ENCODE results near the gene JAK3.

The JAK3 gene

GRCh38 chr19:17832443-17833208 is 15.2 kb downstream of the JAK3 start:
- no peak for TF ChIP-seq SNAI2 (CRISPR knock-in tag; IDR thresholded peaks at IDR 0.05)
- no peak for ATAC-seq

- TF ChIP-seq SNAI2 (CRISPR knock-in tag; IDR thresholded peaks at IDR 0.05) (no peak), ZFP3 (CRISPR knock-in tag; IDR thresholded peaks at IDR 0.05) (no peak), ARNTL (CRISPR knock-in tag; IDR thresholded peaks at IDR 0.05; ENCODE audit: borderline replicate concordance, low read depth) (no peak), ISL1 (CRISPR knock-in tag; IDR thresholded peaks at IDR 0.05) (no peak), ZNF565 (CRISPR knock-in tag; conservative IDR thresholded peaks at IDR 0.05; ENCODE audit: low read depth) (no peak)
- no peak for ATAC-seq
Observed at GRCh38 chr19:17831419-17831888, 16.3 kb downstream of the JAK3 start.

GRCh38 chr19:17830567-17831418 is 17.0 kb downstream of the JAK3 start:
- peak; percentile 90 for ATAC-seq
- no peak for TF ChIP-seq ZC3H10 (CRISPR knock-in tag; IDR thresholded peaks at IDR 0.05)
- TF ChIP-seq ZNF70 (CRISPR knock-in tag; IDR thresholded peaks at IDR 0.05) = no peak

- ATAC-seq = peak; percentile 71
- no peak for TF ChIP-seq GLIS3 (CRISPR knock-in tag; IDR thresholded peaks at IDR 0.05)
- 0 out of 2 replicates have a peak, but pooled peaks have one; percentile 55 for TF ChIP-seq ZFP3 (CRISPR knock-in tag; IDR thresholded peaks at IDR 0.05)
- no peak for TF ChIP-seq OSR1 (CRISPR knock-in tag; IDR thresholded peaks at IDR 0.05)
- TF ChIP-seq ZNF565 (CRISPR knock-in tag; conservative IDR thresholded peaks at IDR 0.05; ENCODE audit: low read depth) = 0 out of 2 replicates have a peak, but pooled peaks have one; percentile 48
- no peak for TF ChIP-seq CSRNP3 (CRISPR knock-in tag; IDR thresholded peaks at IDR 0.05)
- TF ChIP-seq ARNTL (CRISPR knock-in tag; IDR thresholded peaks at IDR 0.05; ENCODE audit: borderline replicate concordance, low read depth) = no peak
- TF ChIP-seq PATZ1 (CRISPR knock-in tag; IDR thresholded peaks at IDR 0.05; ENCODE audit: borderline replicate concordance) = no peak
- TF ChIP-seq TCF4 (CRISPR knock-in tag; IDR thresholded peaks at IDR 0.05; ENCODE audit: borderline replicate concordance) = no peak
- no peak for TF ChIP-seq CSDC2 (CRISPR knock-in tag; IDR thresholded peaks at IDR 0.05)
- no peak for TF ChIP-seq RARB (CRISPR knock-in tag; IDR thresholded peaks at IDR 0.05)
- TF ChIP-seq TSHZ2 (CRISPR knock-in tag; IDR thresholded peaks at IDR 0.05) = peak; percentile 35; the same call in 1 of the 2 replicates
- TF ChIP-seq CREB5 (CRISPR knock-in tag; IDR thresholded peaks at IDR 0.05; ENCODE audit: low read depth) = no peak
- TF ChIP-seq ZNF8 (CRISPR knock-in tag; IDR thresholded peaks at IDR 0.05) = 0 out of 2 replicates have a peak, but pooled peaks have one; percentile 23
- no peak for TF ChIP-seq POU6F1 (CRISPR knock-in tag; IDR thresholded peaks at IDR 0.05; ENCODE audit: borderline replicate concordance, low read depth)
- no peak for TF ChIP-seq ESRRG (CRISPR knock-in tag; IDR thresholded peaks at IDR 0.05)
- TF ChIP-seq SNAI2 (CRISPR knock-in tag; IDR thresholded peaks at IDR 0.05) = peak; percentile 70; the same call in 1 of the 2 replicates
Observed at GRCh38 chr19:17829855-17830566, 17.8 kb downstream of the JAK3 start.

Data from SK-N-SH treated with all-trans-retinoic acid at 6 μM for 48 hours (cell line).